Skin of body (tissue), 2 donors: ENCODE results near the gene KCNH1. TPM values are rescaled to one million over a fixed set of nuclear protein-coding genes. Genes with fewer than 3 reads are reported as not detected.

Source experiments
- DNase-seq: peaks from one replicate; lab custom pipeline; 2025; lab: John Stamatoyannopoulos, UW
- total RNA-seq: library from RNA; depleted of rRNA; stranded (reverse); fragments of >200 nt; gene quantifications from one replicate; pipeline ENCODE4 v1.2.3, GENCODE V29; 2014

KCNH1 gene
- total RNA-seq, 1 donor from 2014 or later: 0.59 TPM

DNA sequence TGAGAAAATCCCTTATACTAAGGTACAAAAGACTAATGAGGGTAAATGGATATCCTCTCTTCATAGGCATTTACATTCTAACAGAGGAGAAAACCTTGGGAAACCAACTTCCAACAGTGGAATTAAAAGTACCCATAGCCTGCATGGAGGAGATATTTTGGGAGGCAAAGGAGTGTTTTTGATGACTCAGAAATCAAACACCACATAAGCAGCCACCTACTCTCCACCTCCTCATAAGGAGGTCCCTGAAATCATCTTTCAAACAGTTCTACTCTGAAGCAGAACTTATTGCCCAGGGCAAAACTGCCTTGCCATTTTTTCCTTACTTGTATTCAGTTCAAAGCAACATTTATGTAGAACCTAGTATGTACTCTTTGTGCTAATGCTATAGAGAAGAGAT lies 211.3 kb downstream of the KCNH1 start:
- DNase-seq: no peak

DNA sequence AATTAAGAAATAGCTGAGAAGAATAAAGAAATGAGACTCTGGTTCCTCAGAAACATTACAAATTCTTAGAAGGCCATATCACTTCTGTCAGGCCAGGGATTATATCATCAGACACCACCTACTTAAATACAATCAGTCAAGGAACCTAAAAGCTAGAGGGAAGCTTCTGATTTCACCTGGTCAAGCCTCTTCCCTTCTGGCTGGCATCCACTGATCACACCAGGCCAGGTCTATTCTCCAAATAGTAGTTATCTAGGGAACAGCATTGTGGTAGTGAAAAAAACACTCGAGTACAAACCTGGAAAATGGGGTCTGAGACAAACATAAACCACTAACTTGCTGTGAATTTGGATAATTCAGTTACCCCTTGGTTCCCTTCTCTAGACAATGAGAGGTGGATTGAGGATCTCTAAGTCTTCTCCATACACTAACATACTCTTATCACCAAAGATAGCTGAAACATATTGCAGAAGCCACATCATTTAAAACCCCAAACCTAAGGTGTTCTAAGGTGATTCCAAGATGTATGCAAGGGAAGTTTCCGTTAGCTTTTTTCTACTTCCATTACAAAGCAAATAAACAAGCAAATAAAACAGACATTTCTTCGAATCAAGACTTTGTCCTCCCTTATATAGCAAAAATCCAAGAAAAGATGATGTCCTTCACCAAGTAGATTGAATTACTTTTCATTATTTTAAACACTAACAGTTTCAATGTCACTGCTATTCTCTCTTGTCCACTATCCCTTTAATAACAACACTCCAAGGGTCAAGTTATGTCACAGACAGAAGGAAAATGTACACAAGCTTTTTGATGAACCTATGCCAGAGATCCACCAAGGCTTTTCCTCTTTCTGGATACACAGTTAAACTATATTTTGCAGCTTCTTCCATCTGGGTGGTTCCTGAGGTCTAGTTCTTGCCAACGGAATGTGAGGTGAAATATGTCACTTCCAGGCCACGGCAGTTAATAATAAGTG lies 212.9 kb downstream of the KCNH1 start:
- no peak for DNase-seq

DNA sequence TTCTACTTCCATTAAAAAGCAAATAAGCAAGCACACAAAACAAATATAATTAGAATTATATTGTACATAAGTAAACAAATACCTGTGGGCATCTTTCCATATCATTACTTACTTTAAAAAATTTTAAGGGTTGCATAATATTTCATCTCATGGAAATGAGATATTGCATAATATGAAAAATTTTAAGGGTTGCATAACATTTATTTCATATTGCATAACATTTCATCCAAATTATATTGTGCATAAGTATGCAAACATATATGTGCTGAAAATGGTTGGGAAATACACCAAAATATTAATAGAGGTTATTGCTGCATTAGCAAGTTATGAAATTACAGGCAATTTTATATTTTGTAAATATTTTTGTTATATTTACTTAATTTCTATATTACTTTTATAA lies 213.7 kb downstream of the KCNH1 start:
- DNase-seq: no peak

DNA sequence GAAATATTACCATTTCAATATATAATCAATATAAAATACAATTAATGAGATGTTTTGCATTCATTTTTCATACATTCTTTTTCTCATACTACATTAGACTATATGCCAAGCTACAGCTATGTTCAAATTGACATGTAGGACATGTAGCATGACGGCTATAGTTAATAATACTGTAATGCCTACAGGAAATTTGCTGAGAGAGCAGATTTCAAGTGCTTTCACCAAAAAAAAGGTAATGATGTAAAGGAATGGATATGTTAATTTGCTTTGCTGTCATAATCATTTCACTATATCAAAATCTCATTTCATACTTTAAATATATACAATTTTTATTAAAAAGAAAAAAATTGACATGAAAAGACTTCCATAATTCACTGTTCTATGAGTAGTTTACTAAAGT lies 215.1 kb downstream of the KCNH1 start:
- DNase-seq: no peak

GRCh38 chr1:210917560-210918169 lies 216.3 kb downstream of the KCNH1 start:
- DNase-seq: no peak

DNA sequence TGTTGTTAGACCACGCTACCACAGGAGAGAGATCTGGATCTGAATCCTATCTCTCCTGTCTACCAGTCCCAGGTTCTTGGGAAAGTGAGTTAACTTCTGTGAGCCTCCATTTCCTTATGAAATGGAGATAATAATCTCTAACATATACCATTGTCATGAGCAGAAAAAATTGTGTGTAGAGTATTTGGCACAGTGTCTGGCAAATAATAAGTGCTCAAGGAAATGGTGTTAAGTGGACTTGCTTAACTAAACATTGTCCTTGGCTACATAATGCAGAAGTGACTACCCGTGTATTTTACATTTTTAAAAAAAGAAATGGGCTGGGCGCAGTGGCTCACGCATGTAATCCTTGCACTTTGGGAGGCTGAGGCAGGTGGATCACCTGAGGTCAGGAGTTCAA lies 217.4 kb downstream of the KCNH1 start:
- no peak for DNase-seq

DNA sequence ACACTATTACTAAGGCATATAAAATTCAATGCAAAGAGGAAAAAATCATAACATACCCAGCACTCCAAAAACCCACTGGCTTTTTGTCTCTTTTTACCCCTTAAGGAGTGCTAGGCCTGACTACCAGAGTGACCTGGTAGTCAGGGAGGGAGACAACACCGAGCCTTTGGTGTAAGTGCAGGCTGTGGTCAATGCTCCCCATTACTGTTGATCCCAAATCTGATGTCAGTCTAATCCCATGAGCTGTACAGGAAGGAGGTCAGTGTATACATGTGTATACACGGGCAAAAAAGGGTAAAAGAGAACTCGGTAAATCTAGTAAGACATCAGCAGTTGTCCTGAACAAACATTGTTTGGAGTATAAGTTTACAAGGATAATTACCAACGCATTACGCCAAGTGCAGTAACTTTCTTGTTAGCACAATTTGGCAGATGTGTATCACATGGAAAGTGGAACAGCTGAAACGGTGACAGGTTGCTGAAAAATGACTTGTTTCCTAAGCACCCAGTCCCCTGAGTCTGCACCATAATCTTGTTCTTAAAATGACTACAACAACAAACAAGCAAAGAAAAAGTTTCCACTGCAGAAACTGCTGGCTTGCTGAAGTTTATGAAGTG lies 217.9 kb downstream of the KCNH1 start:
- DNase-seq: no peak

DNA sequence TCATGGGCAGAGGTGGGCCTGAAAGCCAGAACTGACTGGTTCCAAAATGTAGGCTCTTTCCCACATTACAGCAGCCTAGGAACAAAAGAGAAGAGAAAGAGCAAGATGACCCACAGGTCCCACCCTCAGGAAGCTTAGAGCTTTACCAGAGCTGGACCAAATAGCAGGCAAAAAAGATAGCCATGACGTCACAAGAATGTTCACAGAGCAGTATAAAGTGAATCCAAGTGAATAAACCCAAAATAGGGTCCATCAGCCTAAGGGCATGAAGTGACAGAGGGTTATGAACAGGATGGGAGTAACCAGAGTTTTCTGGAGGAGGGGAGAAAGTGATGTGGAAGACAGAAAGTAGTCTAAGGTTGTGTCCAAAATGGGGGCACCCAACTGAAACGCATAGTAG lies 221.2 kb downstream of the KCNH1 start:
- DNase-seq: no peak

DNA sequence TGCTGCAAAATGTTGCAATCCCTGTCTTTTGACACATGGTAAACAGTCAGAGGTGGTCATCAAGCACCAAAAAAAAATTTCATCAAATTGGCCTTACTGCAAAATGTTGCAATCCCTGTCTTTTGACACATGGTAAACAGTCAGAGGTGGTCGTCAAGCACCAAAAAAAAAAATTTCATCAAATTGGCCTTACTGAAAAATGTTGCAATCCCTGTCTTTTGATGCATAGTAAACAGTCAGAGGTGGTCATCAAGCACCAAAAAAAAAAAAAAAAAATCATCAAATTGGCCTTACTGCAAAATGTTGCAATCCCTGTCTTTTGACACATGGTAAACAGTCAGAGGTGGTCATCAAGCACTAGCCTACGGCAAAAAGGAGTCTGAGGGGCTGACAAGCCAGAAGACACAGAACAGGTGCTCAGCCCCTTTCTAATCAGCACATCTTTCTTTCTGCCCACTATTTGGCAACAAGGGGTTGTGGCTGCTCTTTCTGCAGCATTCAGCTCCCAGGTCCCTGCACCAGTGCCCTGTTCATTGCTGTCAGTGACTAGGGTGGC lies 223.8 kb downstream of the KCNH1 start:
- no peak for DNase-seq

DNA sequence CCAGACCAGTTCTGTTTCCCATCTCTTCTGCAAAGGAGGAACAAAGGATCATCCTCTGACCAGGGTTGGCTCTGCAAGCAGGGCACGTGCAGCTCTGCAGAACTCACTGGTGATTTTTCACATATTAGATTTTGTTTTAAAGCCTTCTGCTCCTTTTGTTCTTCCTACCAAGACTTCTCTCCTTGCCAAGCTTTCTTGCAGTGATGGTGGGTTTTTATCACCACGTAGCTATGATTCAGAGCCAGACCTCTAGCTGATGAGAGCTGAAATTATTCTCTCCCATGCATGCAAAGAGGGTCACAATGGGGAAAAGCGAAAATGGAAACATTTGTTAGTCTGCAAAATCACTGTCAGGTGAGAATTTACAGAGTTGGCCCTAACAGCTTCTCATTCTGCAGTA lies 225.2 kb downstream of the KCNH1 start:
- no peak for DNase-seq

DNA sequence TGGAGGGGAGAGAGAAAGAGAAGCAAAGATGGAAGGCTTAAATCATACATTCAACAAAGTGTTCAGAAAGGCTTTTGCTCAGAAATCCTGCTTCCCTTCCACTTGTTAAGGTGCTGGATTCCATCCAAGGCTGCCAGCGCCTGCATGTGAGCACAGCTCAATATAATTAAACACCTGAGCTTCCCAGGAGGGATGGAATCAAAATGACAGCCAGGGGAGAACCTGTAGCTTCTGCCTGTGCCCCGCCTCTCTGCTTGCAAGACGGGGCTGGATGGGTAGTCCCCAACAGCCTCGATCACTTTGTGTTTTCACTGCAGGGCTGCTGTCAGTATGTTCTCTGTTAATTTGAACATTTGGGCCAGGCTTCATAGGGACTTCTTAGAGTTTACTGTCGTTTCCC lies 225.7 kb downstream of the KCNH1 start:
- no peak for DNase-seq

- no peak for DNase-seq
Observed at GRCh38 chr1:210907251-210907805, 226.6 kb downstream of the KCNH1 start.

DNA sequence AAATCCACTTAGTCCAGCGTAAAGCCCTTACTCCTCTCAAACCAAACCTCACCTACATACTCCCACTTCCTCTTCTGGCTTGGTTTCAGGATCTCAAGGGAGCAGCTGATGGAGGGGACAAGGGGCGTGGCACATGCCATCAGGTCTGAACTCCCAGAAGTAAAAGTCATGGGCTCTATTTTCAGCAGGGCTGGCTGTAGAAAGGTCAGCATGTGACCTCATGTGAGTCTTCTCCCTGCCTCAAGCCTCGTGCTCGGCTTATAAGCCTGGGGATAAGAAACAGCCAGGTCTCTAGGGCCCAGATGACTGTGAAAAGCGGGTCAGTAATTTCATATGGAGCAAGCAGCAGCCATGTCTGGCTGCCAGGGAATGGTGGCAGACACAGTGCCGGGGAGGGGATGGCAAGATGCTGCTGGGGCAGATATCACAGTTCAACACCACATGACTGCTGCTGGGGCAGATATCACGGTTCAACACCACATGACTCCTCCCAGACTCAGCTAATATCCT lies 227.9 kb downstream of the KCNH1 start:
- DNase-seq: no peak

DNA sequence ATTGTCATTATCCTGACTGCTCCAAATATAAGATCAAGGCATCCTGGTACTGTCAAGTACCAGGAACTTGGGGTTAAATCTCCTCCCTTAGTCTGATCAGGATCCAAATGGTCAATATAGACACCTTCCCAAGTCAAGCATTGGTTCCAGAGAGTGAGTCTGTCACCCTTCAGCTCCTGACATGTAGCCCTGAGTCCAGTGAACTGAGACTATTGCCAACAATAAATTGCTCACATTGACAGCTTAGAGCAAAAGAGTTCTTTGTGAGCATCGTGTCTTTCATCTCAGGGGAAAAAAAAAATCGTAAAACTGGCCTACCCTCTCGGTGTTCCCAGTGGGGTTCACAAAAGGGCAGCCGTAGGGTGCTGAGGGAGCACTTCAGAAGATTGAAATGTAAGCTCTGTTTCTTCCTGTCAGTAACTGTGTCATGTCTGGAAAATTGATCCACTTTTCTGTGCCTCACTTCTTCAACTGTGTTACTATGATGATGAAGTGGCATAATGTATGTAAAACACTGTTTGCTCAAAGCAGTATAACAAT lies 228.5 kb downstream of the KCNH1 start:
- DNase-seq: no peak

- DNase-seq: no peak
Observed at GRCh38 chr1:210901981-210902770, 231.8 kb downstream of the KCNH1 start.

DNA sequence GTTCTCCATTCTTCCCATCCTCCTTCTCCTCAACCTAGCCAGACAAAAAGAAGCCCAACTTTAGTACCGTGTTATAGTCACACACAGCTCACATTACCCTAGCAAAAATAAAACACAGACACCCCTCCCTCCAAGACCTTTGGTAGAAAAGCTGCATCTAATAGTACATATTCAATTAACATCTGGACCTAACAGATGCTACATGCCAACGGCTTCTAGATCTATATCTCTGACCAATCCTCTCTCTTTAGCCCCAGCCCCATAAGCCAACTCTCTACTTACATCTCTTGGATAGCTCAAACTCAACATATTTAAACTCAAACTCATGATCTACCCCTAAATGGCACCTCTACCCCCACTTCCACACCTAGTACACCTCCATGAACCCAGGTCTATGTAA lies 233.1 kb downstream of the KCNH1 start:
- no peak for DNase-seq

- DNase-seq: no peak
Observed at GRCh38 chr1:210900079-210900478, 233.9 kb downstream of the KCNH1 start.

GRCh38 chr1:210899676-210900075 lies 234.3 kb downstream of the KCNH1 start:
- no peak for DNase-seq

GRCh38 chr1:210898473-210898872 lies 235.5 kb downstream of the KCNH1 start:
- no peak for DNase-seq

DNA sequence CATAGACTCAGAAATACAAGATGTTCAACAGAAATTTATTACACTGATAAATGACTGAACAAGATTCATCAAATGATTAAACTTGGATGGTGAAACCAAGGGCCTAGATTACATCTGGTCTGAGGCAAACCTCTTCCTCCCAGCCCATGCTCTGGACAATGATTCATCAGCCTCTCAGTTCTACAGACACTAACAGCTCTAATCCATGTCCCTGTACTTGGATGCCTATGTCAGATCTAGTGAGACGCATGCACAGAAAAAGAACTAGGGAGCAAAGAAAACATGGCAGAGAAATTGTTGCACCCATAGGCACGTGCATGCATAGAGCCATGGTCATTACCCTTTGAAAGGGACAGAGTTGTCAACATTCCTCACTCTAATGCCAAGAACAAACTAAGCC lies 250.1 kb downstream of the KCNH1 start:
- no peak for DNase-seq
